Measurements from ENCODE around the gene FADS1.

The FADS1 gene

DNA sequence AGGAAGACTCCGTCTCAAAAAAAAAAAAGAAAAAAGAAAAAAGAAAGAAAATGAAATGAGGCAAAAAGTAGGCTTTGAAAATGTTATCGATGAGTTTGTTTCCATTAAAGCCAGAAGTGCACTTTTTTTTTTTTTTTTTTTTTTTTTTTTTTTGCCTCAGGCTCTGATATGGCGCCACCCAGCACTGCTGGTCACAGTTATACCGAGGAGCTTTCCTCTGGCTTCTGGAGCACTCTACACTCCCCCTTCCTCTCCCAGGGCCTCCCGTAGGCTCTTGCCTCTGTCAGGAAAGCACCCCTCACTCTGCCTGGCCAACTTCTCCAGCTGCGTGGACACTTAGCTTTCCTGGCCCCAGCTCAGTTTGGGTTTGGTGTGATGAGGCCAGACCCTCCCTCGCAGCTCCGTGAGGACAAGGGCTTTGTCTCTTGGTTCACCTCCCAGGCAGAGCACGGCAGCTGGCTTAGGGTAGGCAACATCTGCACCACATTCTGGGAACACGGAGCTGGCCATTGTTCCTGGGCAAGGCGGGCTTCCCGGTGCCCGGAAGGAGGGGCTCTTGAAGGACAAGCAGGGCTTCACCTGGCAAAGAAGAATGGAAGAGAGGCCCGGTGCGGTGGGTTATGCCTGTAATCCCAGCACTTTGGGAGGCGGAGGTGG lies 28.2 kb upstream of the FADS1 start:
- no peak for DNase-seq

DNA sequence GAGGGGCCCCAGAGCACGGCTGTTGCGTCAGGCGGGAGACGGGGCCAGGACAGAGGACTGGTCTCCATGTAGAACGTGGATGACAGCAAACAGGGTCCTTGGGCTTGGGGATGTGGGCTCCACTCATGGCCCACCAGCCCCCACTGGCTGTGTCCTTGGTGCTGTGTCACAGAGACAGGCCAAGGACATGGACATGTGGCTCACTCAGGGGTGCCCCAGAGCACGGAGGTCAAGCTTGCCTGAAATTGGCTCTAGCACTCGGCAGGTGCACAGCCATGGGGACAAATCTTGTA lies 25.7 kb upstream of the FADS1 start:
- no peak for DNase-seq

DNA sequence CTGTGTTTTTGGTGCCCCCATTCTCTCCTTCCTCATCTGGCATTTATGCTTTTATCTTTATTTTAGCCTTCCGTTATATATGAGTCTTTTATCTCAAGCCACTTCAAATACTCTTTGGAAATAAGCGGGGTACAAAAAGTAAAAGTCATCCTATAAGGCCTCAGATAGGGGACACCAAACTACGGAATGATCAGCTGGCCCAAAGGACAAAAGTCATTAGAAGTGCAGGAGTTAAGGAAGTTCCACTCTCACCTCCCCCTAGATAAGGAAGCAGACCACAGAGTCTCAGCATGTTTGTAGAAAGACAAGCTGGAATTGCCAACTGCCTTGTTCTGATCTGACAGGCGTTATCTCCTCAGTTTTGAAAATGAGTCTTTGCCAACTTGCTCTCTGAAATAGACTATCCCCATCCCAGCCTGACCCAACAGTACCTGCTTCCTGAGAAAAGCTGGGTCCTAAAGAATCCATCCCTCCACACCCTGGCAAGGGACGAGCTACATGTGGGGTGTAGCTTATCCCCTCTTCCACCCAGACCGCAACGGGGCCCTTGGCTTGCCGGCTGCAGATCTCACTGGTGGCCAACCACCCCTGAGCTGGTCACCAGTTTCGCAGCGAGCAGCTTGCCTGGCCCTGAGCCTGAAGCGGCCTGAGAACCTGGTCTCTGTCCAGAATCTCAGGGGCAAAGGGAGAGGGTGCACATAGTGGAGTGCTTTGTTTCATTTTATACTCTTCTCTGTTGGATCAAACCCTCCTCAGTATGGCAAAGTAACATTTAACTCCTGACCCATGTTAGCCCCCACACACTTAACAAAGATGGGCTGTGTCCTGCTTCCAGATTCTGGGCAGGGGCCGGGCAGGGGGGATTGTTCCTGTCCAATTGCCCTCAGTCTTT lies 25.1 kb upstream of the FADS1 start:
- no peak for DNase-seq

DNA sequence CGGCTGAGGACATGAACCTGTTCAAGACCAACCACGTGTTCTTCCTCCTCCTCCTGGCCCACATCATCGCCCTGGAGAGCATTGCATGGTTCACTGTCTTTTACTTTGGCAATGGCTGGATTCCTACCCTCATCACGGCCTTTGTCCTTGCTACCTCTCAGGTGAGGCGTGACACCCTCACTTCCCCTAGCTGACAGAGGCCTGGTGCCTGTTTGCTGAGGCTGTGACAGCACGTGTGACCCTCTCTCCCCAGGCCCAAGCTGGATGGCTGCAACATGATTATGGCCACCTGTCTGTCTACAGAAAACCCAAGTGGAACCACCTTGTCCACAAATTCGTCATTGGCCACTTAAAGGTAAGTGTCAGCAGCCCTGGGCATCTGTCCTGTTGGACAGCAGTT lies 23.6 kb upstream of the FADS1 start:
- DNase-seq: no peak

DNA sequence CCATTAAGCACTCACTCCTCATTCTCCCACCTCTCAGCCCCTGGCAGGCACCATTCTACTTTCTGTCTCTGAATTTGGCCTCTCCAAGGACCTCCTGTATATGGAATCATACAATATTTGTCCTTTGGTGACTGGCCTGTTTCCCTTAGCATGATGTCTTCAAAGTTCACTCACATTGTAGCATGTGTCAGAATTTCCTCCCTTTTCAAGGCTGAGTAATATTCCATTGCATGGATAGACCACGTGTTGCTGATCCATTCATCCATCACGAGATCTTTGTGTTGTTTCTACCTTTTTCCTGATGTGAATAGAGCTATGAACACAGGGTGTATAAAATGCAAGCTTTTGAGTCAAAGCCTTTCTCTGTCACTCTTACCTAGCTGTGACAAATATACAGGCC lies 22.9 kb upstream of the FADS1 start:
- no peak for DNase-seq

DNA sequence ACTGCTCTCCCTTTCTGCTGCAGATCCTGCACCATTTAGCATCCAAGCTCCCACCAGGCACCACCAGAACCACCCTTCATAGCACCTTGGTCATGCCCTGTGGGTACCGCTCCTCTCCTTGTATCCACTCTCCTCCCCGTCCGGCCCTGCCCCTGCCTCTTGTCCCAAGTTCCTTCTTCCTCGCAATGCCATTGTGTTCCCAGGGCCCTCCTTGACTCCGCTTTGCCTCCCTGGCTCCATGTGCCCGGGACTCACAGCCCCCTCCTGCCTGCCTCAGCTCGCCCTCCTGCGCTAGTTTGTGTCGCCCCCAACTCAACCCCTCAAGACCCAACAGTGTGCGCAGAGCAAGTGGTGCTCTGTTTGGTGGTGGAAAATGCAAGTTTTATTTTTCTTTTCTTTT lies 22.1 kb upstream of the FADS1 start:
- no peak for DNase-seq

DNA sequence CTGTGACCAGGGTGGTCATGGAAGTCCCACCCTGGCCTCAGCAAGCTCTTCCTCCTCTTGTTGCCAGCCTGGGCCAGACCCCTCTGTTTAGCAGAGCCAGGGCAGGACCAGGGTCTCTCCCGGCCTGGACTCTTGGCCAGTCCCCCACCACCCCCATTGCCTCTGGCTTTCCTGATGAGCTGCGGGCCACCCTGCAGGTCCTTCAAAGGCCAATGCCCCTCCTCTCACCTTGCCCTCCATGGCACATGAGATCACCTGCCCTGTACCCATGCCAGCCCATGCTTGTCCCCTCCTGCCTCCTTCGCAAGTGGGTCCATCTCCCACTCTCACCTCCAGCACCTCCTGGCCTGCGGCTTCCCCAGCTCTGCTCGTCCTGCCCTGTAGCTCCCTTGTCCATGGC lies 21.7 kb upstream of the FADS1 start:
- DNase-seq: no peak

DNA sequence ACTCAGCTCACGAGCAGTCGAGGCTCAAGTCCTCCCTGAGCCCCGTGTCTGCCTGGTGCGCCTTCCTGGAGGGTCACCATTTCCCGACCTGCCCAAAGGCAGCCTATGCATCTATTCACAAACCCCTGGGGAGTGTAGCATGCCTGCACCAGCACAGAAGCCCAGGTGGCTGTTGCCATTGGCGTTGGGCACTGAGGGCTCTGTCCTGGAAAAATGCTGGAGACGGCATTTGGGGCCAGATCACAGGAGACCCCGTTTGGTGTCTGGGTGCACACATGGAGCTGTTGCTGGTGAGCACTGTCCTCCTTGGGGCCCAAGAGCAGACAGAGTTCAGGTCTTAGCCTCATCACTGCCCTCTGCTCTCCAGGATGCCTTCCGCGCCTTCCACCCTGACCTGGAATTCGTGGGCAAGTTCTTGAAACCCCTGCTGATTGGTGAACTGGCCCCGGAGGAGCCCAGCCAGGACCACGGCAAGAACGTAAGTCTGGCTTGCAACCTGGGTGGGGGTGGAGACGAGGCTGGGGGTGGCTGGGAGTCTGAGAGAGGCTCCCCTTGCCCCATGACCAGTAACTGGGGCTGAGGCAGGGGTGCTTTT lies 20.7 kb upstream of the FADS1 start:
- DNase-seq: no peak

DNA sequence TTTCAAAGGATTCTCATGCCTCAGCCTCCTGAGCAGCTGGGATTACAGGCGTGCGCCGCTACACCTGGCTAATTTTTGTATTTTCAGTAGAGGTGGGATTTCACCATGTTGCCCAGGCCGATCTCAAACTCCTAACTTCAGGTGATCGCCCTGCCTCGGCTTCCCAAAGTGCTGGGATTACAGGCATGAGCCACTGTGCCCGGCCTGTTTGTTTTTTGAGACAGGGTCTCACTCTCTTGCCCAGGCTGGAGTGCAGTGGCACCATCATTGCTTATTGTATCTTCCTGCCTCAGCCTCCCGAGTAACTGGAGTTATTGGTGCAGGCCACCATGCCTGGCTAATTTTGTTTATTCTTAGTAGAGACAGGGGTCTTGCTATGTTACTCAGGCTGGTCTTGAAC lies 19.4 kb upstream of the FADS1 start:
- DNase-seq: no peak

DNA sequence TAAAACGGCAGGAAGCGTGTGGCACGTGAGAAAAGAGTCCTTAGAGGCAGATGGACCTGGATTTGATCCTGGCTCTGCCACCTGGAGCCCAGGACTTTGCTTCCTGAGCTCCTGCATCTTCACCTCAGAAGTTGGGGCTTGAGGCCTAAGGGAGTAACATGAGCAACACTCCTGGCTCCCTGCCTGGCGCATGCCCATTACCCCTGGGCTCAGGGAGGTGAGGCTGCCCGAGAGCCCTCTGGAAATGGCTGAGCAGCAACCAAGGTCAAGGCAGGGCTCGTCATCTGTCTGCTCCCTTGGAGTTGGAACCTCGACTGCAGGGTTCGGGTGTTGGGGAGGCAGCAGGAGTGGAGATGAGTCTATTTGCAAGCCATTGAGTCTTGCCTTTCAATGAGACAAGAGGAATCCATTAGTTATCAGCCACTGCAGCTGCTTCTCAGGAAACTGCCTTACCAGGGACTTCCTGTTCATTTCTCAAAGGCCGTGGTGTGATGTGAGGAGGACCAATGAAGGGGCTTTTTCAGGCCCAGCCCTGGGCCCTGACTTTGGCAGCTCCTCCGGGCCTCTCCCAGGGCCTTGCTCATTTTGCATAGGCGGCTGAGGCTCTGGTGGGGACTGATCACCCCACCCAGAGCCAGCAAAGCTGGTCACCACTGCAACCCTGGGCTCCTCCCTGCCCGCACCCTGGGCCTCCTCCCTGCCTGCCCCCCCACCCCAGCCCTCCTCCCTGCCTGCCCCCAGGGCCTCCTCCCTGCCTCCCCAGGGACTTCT lies 17.7 kb upstream of the FADS1 start:
- peak; percentile 77 for DNase-seq

DNA sequence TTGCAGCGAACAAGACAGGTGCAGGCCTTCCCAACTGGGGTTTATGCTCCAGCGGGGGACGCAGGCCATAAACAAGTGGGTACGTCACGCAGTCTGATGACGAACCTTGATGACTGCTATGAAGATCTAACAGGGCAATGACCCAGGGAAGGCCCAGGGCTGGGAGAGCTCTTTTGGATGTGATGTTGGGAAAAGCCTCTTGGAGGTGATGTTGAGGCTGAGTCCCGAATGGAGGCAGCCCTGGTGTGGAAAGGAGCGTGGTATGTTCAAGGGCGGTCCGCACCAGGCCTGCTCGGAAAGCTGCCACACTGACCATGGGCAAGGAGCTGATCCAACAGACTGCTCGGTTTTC lies 17.1 kb upstream of the FADS1 start:
- no peak for DNase-seq

DNA sequence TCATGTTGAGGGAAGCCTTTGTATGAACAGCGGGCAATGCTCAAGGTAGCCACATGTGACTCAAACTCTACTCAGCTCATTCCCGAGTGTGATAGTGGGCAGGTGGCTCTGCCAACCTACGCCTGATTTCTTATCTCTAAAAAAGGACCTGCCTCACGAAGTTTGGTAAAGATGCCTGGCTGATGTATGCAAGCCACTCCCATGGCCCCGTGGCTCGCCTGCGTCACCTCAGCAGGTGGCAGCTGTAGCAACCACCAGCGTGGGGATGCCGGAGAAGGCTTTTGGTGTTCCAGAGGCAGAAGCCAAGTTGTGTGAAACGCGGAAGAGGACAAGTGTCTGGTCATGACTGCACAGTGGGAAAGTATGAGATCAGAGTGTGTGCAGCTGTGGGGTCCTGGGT lies 16.7 kb upstream of the FADS1 start:
- DNase-seq: no peak

DNA sequence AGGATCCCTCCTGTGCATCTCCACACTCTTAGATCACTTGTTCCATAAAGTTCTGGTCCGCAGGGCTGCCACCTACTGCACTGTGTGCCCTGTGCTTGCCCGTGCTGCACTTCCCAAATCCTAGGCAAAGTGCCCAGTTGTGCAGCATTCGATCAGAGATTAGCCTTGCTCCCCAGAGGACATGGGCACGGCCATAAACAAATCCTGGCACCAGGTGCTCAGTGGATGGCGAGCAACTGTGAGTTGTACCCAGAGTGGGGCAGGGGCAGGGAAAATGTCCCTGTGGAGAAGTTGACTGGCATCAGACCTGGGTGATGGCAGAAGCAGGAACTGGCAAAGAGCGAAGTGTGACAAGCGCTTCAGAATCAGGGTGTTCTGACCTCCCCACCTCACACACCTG lies 16.0 kb upstream of the FADS1 start:
- DNase-seq: no peak

DNA sequence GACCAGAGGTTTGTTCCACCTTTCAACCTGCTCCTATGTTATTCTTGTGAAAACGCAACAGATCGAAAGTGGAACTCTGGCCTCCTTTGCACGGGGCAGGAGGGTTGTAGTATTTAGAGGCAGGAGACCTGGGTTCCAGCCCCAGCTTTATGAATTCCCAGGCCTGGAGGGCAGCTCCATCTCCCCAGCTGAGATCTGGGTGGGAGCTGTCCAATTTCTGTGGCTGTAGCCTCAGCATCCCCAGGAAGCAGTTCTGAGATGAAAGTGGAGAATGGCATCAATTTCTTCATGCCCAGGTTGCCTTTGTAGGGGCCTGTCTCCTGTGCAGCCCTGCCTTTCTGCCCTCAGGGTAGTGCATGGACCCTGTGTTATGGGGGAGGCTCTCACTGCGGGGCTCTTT lies 15.4 kb upstream of the FADS1 start:
- no peak for DNase-seq

DNA sequence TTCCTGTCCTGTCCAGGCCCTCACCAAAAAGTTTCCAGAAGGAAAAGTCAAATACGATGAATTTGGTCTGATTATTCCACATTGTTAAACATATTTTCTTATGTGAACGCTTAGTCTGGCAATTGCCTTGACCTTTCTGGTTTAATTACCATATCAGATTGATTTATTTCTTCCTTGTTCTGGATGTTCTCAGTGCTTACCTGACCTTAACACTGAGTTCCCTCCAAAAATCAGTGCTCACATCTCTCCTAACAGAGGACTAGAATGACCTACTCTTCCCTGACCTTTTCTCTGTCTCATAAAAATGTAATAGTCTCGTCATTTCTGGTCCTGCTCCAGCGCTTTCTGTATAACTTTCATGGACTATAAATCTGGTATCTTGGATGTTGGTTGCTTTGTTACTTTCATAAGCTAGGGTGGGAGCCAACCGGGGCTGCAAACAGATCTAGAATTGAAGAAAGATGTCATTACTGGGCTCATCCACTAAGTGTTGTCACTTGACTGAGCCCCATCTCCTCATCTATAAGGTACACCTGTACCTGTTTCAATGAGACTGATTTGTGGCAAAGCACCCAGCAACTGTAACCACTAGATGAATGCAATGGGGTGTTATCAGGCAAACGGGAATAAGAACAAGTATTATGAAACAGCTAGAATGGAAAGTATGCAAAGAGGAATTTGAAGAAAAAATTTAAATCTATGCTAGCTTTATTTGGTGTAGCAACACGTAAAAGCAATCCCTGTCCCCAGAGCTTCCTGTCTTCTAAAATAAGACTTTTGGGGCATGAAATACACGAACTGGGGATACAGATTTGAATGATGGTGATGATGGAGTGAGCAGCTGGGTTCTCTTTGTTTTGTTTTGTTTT lies 13.7 kb upstream of the FADS1 start:
- no peak for DNase-seq

DNA sequence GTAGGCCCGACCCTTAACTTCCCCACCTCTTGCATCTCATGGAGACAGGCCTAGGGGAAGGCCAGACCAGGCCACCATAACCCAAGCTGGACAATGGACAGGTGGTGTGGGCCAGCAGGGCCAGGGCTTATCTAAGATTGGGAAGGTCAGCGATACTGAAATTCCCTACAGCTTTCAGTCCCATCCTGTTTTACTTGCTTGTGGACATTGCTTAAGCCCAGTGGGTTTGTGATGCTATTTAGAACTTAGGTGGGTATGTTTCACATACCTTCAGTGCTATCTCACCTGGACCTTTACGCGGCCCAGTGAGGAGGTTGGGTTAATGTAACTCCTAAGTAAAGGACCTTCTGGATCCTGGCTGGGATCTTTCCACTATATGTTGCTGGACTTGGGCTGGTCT lies 13.0 kb upstream of the FADS1 start:
- no peak for DNase-seq

DNA sequence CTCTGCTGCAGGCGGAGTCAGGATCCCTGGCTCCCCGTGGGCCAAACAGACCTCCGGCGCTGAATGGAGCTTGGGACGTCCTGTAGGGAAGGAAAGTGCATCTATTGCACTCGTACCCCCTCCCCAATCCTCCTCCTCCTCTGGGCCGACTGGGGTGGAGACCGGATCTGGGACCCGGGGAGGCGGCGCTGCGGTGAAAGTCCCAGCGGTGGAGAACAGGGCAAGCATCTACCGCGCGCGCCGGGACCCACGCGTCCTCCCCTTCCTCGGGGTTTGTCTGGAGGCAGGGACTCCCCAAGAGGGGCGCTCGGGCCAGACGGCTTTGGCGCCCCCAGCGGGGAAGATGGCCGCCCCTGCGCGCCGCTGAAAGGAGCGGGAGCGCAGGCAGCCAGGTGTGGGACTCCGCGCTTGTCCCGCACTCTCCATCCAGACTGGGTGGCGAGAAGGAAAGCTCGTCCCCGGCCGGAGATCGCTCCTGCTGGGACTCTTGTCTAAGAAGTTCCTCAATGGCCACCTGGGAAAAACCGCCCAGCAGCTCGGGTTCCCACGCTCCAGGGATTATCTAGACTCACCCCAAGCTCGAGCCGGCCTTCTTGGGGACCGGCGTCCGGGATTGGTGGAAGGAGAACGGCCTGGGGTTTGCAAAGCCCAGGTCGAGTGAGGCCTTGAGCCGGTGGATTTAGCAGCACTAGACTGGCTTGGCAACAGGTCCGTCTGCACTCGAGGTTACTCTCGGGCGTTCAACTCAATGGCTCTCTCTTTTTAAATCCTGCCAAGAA lies 12.0 kb upstream of the FADS1 start:
- peak; percentile 79 for DNase-seq

DNA sequence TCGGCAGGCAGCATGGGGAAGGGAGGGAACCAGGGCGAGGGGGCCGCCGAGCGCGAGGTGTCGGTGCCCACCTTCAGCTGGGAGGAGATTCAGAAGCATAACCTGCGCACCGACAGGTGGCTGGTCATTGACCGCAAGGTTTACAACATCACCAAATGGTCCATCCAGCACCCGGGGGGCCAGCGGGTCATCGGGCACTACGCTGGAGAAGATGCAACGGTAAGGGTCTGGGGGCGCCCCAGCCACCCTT lies 11.5 kb upstream of the FADS1 start:
- DNase-seq: no peak

DNA sequence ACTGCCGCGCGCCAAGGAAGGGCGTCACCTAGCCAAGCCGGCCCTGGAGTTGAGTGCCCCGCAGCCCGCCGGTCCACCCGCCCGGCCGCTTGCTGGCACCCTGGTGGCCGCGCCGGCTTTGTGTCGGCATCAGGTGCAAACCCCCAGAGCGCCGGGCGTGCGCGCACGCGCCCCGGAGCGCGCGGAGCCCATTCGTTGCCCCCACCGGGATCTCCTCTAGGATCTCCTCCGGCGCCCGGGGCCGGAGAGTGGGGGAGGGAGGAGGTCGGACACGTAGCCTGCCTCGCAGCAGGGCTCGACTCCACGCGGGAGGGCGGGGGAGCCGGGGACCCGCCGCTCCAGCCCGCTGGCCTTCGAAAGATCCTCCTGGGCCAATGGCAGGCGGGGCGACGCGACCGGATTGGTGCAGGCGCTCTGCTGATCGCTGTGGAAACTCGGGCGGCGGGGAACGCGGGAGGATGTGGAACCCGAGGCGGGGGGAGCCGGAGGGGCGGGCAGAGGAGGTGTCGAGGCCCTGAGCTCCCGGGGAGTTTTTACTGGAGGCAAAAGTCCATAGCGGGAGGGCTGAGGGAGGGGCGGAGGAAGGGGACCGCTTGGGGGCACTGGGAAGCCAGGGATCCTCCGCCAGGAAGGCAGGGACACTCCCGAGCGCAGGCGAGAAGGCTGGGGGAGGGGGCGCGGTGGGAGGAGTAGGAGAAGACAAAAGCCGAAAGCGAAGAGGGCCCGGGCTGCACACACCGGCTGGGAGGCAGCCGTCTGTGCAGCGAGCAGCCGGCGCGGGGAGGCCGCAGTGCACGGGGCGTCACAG lies 11.0 kb upstream of the FADS1 start, which contains the start of gene FADS2:
FADS2 (plus strand) TSS at position 730 of the 808 bp plus-strand sequence. CDS start 91 bp downstream, outside the sequence.
- DNase-seq: peak; percentile 88

DNA sequence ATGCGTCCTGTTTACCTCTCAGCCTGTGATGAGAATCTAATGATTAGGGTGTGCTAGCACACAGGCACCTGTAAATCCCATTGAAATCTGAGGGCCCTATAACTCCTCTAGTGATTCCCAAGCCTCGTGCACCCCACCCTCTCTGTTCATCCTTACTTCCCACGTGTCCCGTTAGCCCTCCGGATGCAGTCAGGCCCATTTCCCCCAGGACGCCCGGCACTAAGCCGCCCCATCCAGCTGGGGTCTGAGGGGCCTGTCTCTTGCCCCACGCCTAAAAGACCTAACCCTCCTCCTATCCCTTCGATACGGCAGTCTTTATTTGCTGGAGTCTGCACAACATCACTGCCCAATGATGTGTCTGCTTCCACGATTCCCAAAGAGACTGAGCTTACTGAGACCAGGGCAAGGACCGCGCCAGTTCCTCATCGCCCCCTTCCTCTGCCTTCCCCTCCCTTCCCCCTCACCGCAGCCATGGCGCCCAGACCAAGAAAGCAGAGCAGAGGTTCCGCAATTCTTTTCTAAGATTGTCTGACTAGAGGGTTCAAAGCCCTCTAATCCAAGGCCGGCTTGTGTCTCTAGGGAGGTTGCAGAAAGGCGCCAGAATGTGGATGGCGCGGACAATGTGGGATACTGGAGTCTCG lies 10.2 kb upstream of the FADS1 start:
- DNase-seq: no peak

DNA sequence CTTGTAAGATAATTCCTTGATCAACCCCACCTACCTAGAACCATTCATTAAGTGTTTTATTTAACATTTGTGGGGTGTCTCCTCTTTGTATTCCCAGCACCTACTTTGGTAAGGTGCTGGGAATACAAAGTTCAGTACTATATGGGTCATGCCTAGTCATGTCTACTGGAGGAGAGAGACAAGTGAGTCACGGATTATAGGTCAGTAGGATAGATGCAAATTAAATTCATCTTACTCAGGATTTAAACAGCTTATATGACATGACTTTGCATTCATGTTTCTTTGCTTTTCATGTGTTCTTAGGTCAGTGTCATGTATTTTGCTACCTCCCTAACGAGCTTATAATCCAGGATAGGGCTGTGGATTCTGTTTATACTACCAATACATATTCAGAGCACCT lies 3.4 kb upstream of the FADS1 start:
- no peak for DNase-seq

Data from activated CD8-positive, alpha-beta memory T cell treated with anti-CD3 and anti-CD28 coated beads, Interleukin-2, amount 50 U/mL, for 48 hours (primary cell).